Kidney (tissue), 14 donors: Measurements from ENCODE around the gene MAD1L1. TPM values are rescaled to one million over a fixed set of nuclear protein-coding genes. Genes with fewer than 3 reads are reported as not detected.

Experiments
- DNase-seq, 5 donors: peaks; one replicate each; pipeline ENCODE4 v3.0.0-alpha.2; 2013 to 2020
- FAIRE-seq: peaks from 2 replicates; lab custom pipeline; 2012; peaks lifted over from hg19 to GRCh38; lab: Jason Lieb, UNC
- H3K27ac ChIP-seq, 2 donors: one replicate each; pipeline ENCODE4 v1.7.0; 2013; ENCODE audit warnings: low read depth in 2 of 2, low read length in 2 of 2, inconsistent platforms in 1 of 2
- H3K27me3 ChIP-seq: one replicate; pipeline ENCODE4 v1.7.1; 2013; ENCODE audit warnings: low read length, inconsistent platforms; ENCODE audit not compliant: control insufficient read depth, insufficient read depth
- H3K36me3 ChIP-seq, 3 donors: one replicate each; pipeline versions ENCODE4 v1.7.0 to v1.7.1; 2013; ENCODE audit warnings: low read length in 3 of 3, control low read depth in 1 of 3, inconsistent platforms in 1 of 3; ENCODE audit not compliant: insufficient read depth in 3 of 3, control insufficient read depth in 2 of 3
- H3K4me1 ChIP-seq, 3 donors: one replicate each; pipeline versions ENCODE4 v1.7.0 to v1.7.1; 2013; ENCODE audit warnings: low read length in 3 of 3, inconsistent platforms in 1 of 3, low read depth in 1 of 3; ENCODE audit not compliant: control insufficient read depth in 2 of 3, insufficient read depth in 2 of 3
- H3K4me3 ChIP-seq, 3 donors: one replicate each; pipeline versions ENCODE4 v1.7.0 to v1.8.1; 2013; ENCODE audit warnings: low read length in 3 of 3, control low read depth in 1 of 3, inconsistent platforms in 1 of 3
- H3K9ac ChIP-seq, 3 donors: one replicate each; pipeline versions ENCODE4 v1.7.0 to v1.7.1; 2013; ENCODE audit warnings: low read length in 3 of 3, control low read depth in 1 of 3, inconsistent platforms in 1 of 3
- H3K9me3 ChIP-seq, 3 donors: one replicate each; pipeline versions ENCODE4 v1.7.0 to v1.7.1; 2013; ENCODE audit warnings: low read length in 3 of 3, control low read depth in 1 of 3, inconsistent platforms in 1 of 3; ENCODE audit not compliant: control insufficient read depth in 2 of 3, insufficient read depth in 1 of 3
- CTCF ChIP-seq: IDR thresholded peaks from 3 replicates; pipeline ENCODE4 v1.5.1; 2012; ENCODE audit warnings: mild to moderate bottlenecking, moderate library complexity, borderline replicate concordance; ENCODE audit not compliant: insufficient read depth; ENCODE audit errors: extremely low read depth
- intact Hi-C: fragments of 100-400 bp; cut with DNase I; formaldehyde crosslinking; loops from one replicate; pipeline ENCODE4 v1.11.1; 2022
- polyA plus RNA-seq: library from polyadenylated mRNA; stranded (reverse); fragments of 350-450 nt; fragmentation: Illumina TruSeq; extraction: RNeasy Lipid Tissue Mini Kit (QIAGEN cat#74804); gene quantifications from one replicate; pipeline ENCODE4 v1.2.3, GENCODE V29; 2014; ENCODE audit warnings: low read depth, low replicate concordance; ENCODE audit not compliant: insufficient read depth
- total RNA-seq: library from RNA; stranded (reverse); fragmentation: NEBNext Ultra II Directional; extraction: Animal tissue kit (Norgen Biotek cat#: 25700); gene quantifications from one replicate; pipeline ENCODE4 v1.2.1, GENCODE V29; 2021
- donor health status: control.
- donor health status: control.
- donor health status: control.
- donor health status: control.
- donor health status: control.
- donor health status: DM: yes; HTN: yes; CAD: no.
- donor health status: Normal renal cell carcinoma (clear cell type).

The MAD1L1 gene
- total and polyA plus RNA-seq, 2 donors from 2014 or later: 33.2 to 45.2 TPM

GRCh38 chr7:1920266-1920681 is 312.5 kb downstream of the MAD1L1 start:
- Histone ChIP-seq H3K9me3 (no peaks in the 10 kb centered on the region), H3K27ac (no peak overlapping the region), H3K27me3 (no peaks in the 10 kb centered on the region), H3K36me3 (no peaks in the 10 kb centered on the region), H3K4me3 (no peak overlapping the region), H3K9ac (no peak overlapping the region), H3K4me1 (peaks cover 0 to 6% (median 0%) of the 10 kb centered on the region in 3 donors)
- no peak for FAIRE-seq
- no peak for TF ChIP-seq CTCF
- intact Hi-C loops: no loop called here
- peak in 1 of 5 donors; percentile 72 for DNase-seq

GRCh38 chr7:1919539-1920265 is 313.0 kb downstream of the MAD1L1 start:
- Histone ChIP-seq H3K9me3 (no peaks in the 10 kb centered on the region), H3K36me3 (no peaks in the 10 kb centered on the region), H3K9ac (no peak overlapping the region), H3K27ac (no peak overlapping the region), H3K4me1 (peaks cover 0 to 6% (median 0%) of the 10 kb centered on the region in 3 donors), H3K4me3 (no peak overlapping the region), H3K27me3 (no peaks in the 10 kb centered on the region)
- intact Hi-C loops: no loop called here
- TF ChIP-seq CTCF: no peak
- DNase-seq (peak in 3 of 5 donors; percentile 35 to 78 (median 64)), FAIRE-seq (no peak)

GRCh38 chr7:1918881-1919525 is 313.7 kb downstream of the MAD1L1 start:
- intact Hi-C loops: no loop called here
- peak in 1 of 5 donors; percentile 65 for DNase-seq
- H3K9me3 ChIP-seq: no peaks in the 10 kb centered on the region
- no peak overlapping the region for H3K4me3 ChIP-seq
- FAIRE-seq: no peak
- no peaks in the 10 kb centered on the region for H3K27me3 ChIP-seq
- no peak overlapping the region for H3K9ac ChIP-seq
- TF ChIP-seq CTCF: no peak
- H3K27ac ChIP-seq: no peak overlapping the region
- H3K4me1 ChIP-seq: peaks cover 0 to 6% (median 0%) of the 10 kb centered on the region in 3 donors
- H3K36me3 ChIP-seq: no peaks in the 10 kb centered on the region
